Panc1 (cell line): ENCODE results near the gene FGA. TPM values are rescaled to one million over a fixed set of nuclear protein-coding genes. Genes with fewer than 3 reads are reported as not detected.

Source experiments
- ATAC-seq: fragments of 200-7000 bp; cut with Tn5 transposase; 2 replicates; pipeline ENCODE4 v1.9.1; 2020; ENCODE audit warnings: mild to moderate bottlenecking, moderate library complexity
- BruUV-seq: library from RNA; stranded (reverse); fragments of 400-500 nt; replicated peaks from 2 replicates; lab custom pipeline; 2021; lab: Mats Ljungman, UMichigan
- CTCF ChIA-PET: fragments of 300-600 bp; sonication (Branson Sonifier 250); formaldehyde crosslinking; loops from one replicate; lab custom pipeline; 2022; ENCODE audit warnings: antibody characterized with exemption; lab: Charles Lee
- POLR2A ChIA-PET: fragments of 300-600 bp; sonication (Branson Sonifier 250); formaldehyde crosslinking; loops from one replicate; lab custom pipeline; 2022; ENCODE audit warnings: antibody characterized with exemption; lab: Charles Lee
- DNase-seq: peaks from one replicate; pipeline ENCODE4 v3.0.0-alpha.2; 2010; ENCODE audit warnings: low read depth, low spot score
- H3K27ac ChIP-seq: 2 replicates; pipeline ENCODE4 v1.5.1; 2011; ENCODE audit warnings: mild to moderate bottlenecking, low read length, inconsistent platforms
- H3K27me3 ChIP-seq: fragments of 200-500 bp; sonication (Bioruptor generic); 2 replicates; pipeline ENCODE4 v1.6.0; 2014; ENCODE audit warnings: low read length, inconsistent platforms; ENCODE audit not compliant: control insufficient read depth, insufficient read depth
- H3K36me3 ChIP-seq: fragments of 200-500 bp; sonication (Bioruptor generic); 2 replicates; pipeline ENCODE4 v1.5.1; 2014; ENCODE audit warnings: inconsistent platforms, mild to moderate bottlenecking, low read length, moderate library complexity; ENCODE audit not compliant: control insufficient read depth, insufficient read depth
- H3K4me1 ChIP-seq: 2 replicates; pipeline ENCODE4 v1.5.1; 2011; ENCODE audit warnings: inconsistent platforms, mild to moderate bottlenecking, low read length, moderate library complexity; ENCODE audit not compliant: control insufficient read depth, insufficient read depth
- H3K4me3 ChIP-seq, 2 experiments: 2 replicates each; pipeline ENCODE4 v1.5.1; 2011 to 2012; ENCODE audit warnings: low read depth in 2 of 2, low read length in 2 of 2, mild to moderate bottlenecking in 2 of 2, inconsistent platforms in 1 of 2, moderate library complexity in 1 of 2
- H3K9me3 ChIP-seq: fragments of 200-500 bp; sonication (Bioruptor generic); 2 replicates; pipeline ENCODE4 v1.5.1; 2014; ENCODE audit warnings: low read depth, mild to moderate bottlenecking, inconsistent platforms, low read length, moderate library complexity; ENCODE audit not compliant: control insufficient read depth, insufficient read depth
- CTCF ChIP-seq: fragments of 450-650 bp; IDR thresholded peaks from 2 replicates; pipeline ENCODE4 v1.5.1; 2017; ENCODE audit warnings: mild to moderate bottlenecking
- POLR2AphosphoS5 ChIP-seq: IDR thresholded peaks from 2 replicates; pipeline ENCODE4 v1.6.1; 2012; ENCODE audit warnings: mild to moderate bottlenecking, low read depth, low read length, moderate library complexity
- REST ChIP-seq, 2 experiments: IDR thresholded peaks; 2 replicates each; pipeline ENCODE4 v1.6.1; 2011 to 2012; ENCODE audit warnings: low read depth in 2 of 2, control low read depth in 1 of 2, low read length in 1 of 2, mild to moderate bottlenecking in 1 of 2, moderate library complexity in 1 of 2; ENCODE audit not compliant: insufficient read depth in 1 of 2
- TCF7L2 ChIP-seq: IDR thresholded peaks from 2 replicates; pipeline ENCODE4 v1.6.1; 2011; ENCODE audit warnings: mild to moderate bottlenecking, low read depth, low read length, inconsistent platforms
- in situ Hi-C: cut with HindIII; loops from 2 replicates; pipeline ENCODE4 v1.10.0; 2016; ENCODE audit warnings: low sequenced_read_pairs, low pct_unique_long_range_greater_than_20kb
- intact Hi-C: fragments of 100-400 bp; cut with micrococcal nuclease; formaldehyde crosslinking; loops from one replicate; pipeline ENCODE4 v1.10.0; 2022; ENCODE audit not compliant: unreplicated experiment
- total RNA-seq: library from RNA; stranded (reverse); gene quantifications from one replicate; pipeline ENCODE4 v1.2.1, GENCODE V29; 2021; ENCODE audit not compliant: unreplicated experiment

The FGA gene
- total RNA-seq, 1 experiment from 2014 or later, result 2.7 TPM

GRCh38 chr4:154622598-154622997 is 32.1 kb upstream of the FGA start:
- Histone ChIP-seq H3K9me3 (no peaks in the 10 kb centered on the region), H3K4me3 (no peak overlapping the region), H3K4me1 (no peaks in the 10 kb centered on the region), H3K27me3 (no peaks in the 10 kb centered on the region; the same call in 1 of the 2 replicates), H3K36me3 (no peaks in the 10 kb centered on the region), H3K27ac (no peak overlapping the region)
- TF ChIP-seq CTCF, result peak; percentile 57
- no peak for TF ChIP-seq POLR2AphosphoS5
- TF ChIP-seq REST (IDR thresholded peaks at IDR 0.05; ENCODE audit: insufficient read depth in 1 of 2, low read depth in 2 of 2, low read length in 1 of 2), result no peak
- DNase-seq, result no peak
- CTCF ChIA-PET, result interaction anchor here (0.7 kb wide), 1 partner anchor 162 kb away, joined by 4 read pairs; no protein-coding TSS in a partner anchor
- in situ Hi-C loops (no loop called here), intact Hi-C loops (no loop called here)
- no peak for ATAC-seq
- POLR2A ChIA-PET, result interaction anchor here (0.7 kb wide), 1 partner anchor 170 kb away, joined by 6 read pairs; no protein-coding TSS in a partner anchor
- no TSS peak for BruUV-seq

GRCh38 chr4:154620111-154620510 is 29.6 kb upstream of the FGA start:
- no TSS peak for BruUV-seq
- no peak for ATAC-seq
- TF ChIP-seq TCF7L2, result no peak
- no peak for DNase-seq
- Histone ChIP-seq H3K4me3 (no peak overlapping the region), H3K36me3 (no peaks in the 10 kb centered on the region), H3K9me3 (no peaks in the 10 kb centered on the region), H3K27ac (no peak overlapping the region), H3K4me1 (no peaks in the 10 kb centered on the region), H3K27me3 (no peaks in the 10 kb centered on the region)
- in situ Hi-C loops, result no loop called here
- POLR2A ChIA-PET, result no interaction called here
- intact Hi-C loops, result no loop called here
- CTCF ChIA-PET, result no interaction called here

GRCh38 chr4:154618708-154619315 is 28.3 kb upstream of the FGA start:
- Histone ChIP-seq H3K36me3 (no peaks in the 10 kb centered on the region), H3K27me3 (no peaks in the 10 kb centered on the region), H3K9me3 (no peaks in the 10 kb centered on the region), H3K4me1 (no peaks in the 10 kb centered on the region), H3K27ac (no peak overlapping the region), H3K4me3 (no peak overlapping the region)
- ChIA-PET CTCF (interaction anchor here (1.0 to 1.5 kb wide), 5 partner anchors 9 to 69 kb away, joined by 3 to 10 read pairs (median 3); partner anchors contain the start of gene PLRG1), POLR2A (no interaction called here)
- DNase-seq (no peak), ATAC-seq (peak; percentile 74; the same call in 1 of the 2 replicates)
- intact Hi-C loops, result loop anchor here (2.0 kb wide), 1 partner anchor 60 kb away; no protein-coding TSS in a partner anchor
- BruUV-seq, result no TSS peak
- in situ Hi-C loops, result no loop called here
- TF ChIP-seq CTCF (peak; percentile 79), REST (IDR thresholded peaks at IDR 0.05; ENCODE audit: insufficient read depth in 1 of 2, low read depth in 2 of 2, low read length in 1 of 2) (no peak)
